ENCODE measurements around the gene WWOX.

The WWOX gene

GRCh38 chr16:78542419-78542818 lies 443.0 kb downstream of the WWOX start:
- DNase-seq (ENCODE audit: low read depth): no peak
- TF ChIP-seq, protein P1, sequence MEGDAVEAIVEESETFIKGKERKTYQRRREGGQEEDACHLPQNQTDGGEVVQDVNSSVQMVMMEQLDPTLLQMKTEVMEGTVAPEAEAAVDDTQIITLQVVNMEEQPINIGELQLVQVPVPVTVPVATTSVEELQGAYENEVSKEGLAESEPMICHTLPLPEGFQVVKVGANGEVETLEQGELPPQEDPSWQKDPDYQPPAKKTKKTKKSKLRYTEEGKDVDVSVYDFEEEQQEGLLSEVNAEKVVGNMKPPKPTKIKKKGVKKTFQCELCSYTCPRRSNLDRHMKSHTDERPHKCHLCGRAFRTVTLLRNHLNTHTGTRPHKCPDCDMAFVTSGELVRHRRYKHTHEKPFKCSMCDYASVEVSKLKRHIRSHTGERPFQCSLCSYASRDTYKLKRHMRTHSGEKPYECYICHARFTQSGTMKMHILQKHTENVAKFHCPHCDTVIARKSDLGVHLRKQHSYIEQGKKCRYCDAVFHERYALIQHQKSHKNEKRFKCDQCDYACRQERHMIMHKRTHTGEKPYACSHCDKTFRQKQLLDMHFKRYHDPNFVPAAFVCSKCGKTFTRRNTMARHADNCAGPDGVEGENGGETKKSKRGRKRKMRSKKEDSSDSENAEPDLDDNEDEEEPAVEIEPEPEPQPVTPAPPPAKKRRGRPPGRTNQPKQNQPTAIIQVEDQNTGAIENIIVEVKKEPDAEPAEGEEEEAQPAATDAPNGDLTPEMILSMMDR (IDR thresholded peaks at IDR 0.05; ENCODE audit: insufficient read depth, low read depth, low read length, missing control alignments): no peak
- no peak overlapping the region for H3K4me3 ChIP-seq (ENCODE audit: low read depth, low read length)

GRCh38 chr16:78543023-78543422 lies 443.6 kb downstream of the WWOX start:
- DNase-seq (ENCODE audit: low read depth): no peak
- TF ChIP-seq, protein P1 (IDR thresholded peaks at IDR 0.05; ENCODE audit: insufficient read depth, low read depth, low read length, missing control alignments): no peak
- no peak overlapping the region for H3K4me3 ChIP-seq (ENCODE audit: low read depth, low read length)

DNA sequence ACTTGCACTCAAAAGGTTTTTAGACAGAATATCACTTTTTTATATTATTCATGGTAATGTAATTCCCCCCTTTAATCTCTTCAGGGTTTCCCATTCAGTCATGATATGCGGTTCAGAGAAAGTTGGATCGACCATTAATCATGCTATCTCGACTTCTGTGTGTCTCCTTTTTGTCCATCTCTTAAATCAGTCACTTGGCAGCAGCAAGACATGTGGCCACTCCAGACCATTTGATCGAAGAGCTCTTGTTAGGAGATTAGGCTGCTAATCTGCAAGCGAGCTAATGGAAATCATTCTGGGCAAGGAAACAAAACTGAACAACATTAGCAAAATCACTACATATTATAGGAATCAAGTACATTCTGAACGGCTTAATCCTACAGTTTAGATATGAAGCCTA lies 449.9 kb downstream of the WWOX start:
- H3K4me3 ChIP-seq (ENCODE audit: low read depth, low read length): no peak overlapping the region
- TF ChIP-seq, protein P1 (IDR thresholded peaks at IDR 0.05; ENCODE audit: insufficient read depth, low read depth, low read length, missing control alignments): no peak
- DNase-seq (ENCODE audit: low read depth): no peak

- TF ChIP-seq, protein P1 (IDR thresholded peaks at IDR 0.05; ENCODE audit: insufficient read depth, low read depth, low read length, missing control alignments): no peak
- H3K4me3 ChIP-seq (ENCODE audit: low read depth, low read length): no peak overlapping the region
- DNase-seq (ENCODE audit: low read depth): no peak
Measured at GRCh38 chr16:78551487-78552085, 452.1 kb downstream of the WWOX start.

- no peak for DNase-seq (ENCODE audit: low read depth)
- H3K4me3 ChIP-seq (ENCODE audit: low read depth, low read length): no peak overlapping the region
- TF ChIP-seq, protein P1 (IDR thresholded peaks at IDR 0.05; ENCODE audit: insufficient read depth, low read depth, low read length, missing control alignments): no peak
Measured at GRCh38 chr16:78552106-78552675, 452.7 kb downstream of the WWOX start.

DNA sequence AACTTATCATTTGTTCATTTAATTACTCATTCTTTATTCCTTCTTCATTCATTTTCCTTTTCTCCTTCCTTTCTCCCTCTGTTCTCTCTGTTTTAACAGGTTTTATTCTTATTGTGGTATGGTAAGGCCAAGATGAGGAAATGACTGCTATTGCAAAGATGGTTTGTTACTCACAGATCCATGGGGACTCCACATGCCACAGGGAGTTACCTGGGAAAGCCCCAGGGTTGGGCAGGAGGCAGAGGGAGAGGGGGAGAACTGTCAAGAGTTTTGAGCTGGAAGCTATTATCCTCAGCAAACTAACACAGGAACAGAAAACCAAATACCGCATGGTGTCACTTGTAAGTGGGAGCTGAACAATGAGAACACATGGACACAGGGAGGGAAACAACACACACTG lies 453.3 kb downstream of the WWOX start:
- no peak for DNase-seq (ENCODE audit: low read depth)
- no peak overlapping the region for H3K4me3 ChIP-seq (ENCODE audit: low read depth, low read length)
- TF ChIP-seq, protein P1 (IDR thresholded peaks at IDR 0.05; ENCODE audit: insufficient read depth, low read depth, low read length, missing control alignments): no peak
